HG02870 (cell line): Measurements from ENCODE around the gene CSDE1.

Source experiments
- ATAC-seq: cut with Tn5 transposase; IDR thresholded peaks from one replicate; pipeline ENCODE4 v1.9.1; 2021; ENCODE audit warnings: mild to moderate bottlenecking, moderate library complexity; ENCODE audit not compliant: unreplicated experiment

The CSDE1 gene

GRCh38 chr1:114750780-114751179 is 7.0 kb downstream of the CSDE1 start:
- ATAC-seq: no peak

GRCh38 chr1:114749835-114750234 is 7.9 kb downstream of the CSDE1 start:
- ATAC-seq: no peak

- peak; percentile 57 for ATAC-seq
Measured at GRCh38 chr1:114746450-114747121, 11.2 kb downstream of the CSDE1 start.

GRCh38 chr1:114745291-114745690 is 12.5 kb downstream of the CSDE1 start:
- ATAC-seq: no peak

- ATAC-seq: no peak
Measured at GRCh38 chr1:114741963-114742746, 15.6 kb downstream of the CSDE1 start.

- no peak for ATAC-seq
Measured at GRCh38 chr1:114740331-114740730, 17.5 kb downstream of the CSDE1 start.

GRCh38 chr1:114737314-114737849 is 20.4 kb downstream of the CSDE1 start:
- ATAC-seq: no peak

- no peak for ATAC-seq
Measured at GRCh38 chr1:114735479-114735878, 22.3 kb downstream of the CSDE1 start.

- no peak for ATAC-seq
Measured at GRCh38 chr1:114729782-114730181, 28.0 kb downstream of the CSDE1 start.

GRCh38 chr1:114728553-114728952 is 29.2 kb downstream of the CSDE1 start:
- no peak for ATAC-seq

GRCh38 chr1:114725230-114725629 is 32.6 kb downstream of the CSDE1 start:
- no peak for ATAC-seq

GRCh38 chr1:114723915-114724314 is 33.9 kb downstream of the CSDE1 start:
- no peak for ATAC-seq

GRCh38 chr1:114723457-114723856 is 34.3 kb downstream of the CSDE1 start:
- ATAC-seq: no peak

- ATAC-seq: no peak
Measured at GRCh38 chr1:114720492-114720891, 37.3 kb downstream of the CSDE1 start.

- no peak for ATAC-seq
Measured at GRCh38 chr1:114719424-114719787, 38.4 kb downstream of the CSDE1 start.

- no peak for ATAC-seq
Measured at GRCh38 chr1:114718661-114719423, 38.9 kb downstream of the CSDE1 start.

- peak; percentile 88 for ATAC-seq
Measured at GRCh38 chr1:114716304-114717170, 41.2 kb downstream of the CSDE1 start, which contains the start of gene NRAS. Gene NRAS (minus strand): TSS chr1:114716771. CDS start chr1:114716160, 611 bp downstream.

- ATAC-seq: no peak
Measured at GRCh38 chr1:114715952-114716303, 41.9 kb downstream of the CSDE1 start.

GRCh38 chr1:114712977-114713376 is 44.8 kb downstream of the CSDE1 start:
- no peak for ATAC-seq

GRCh38 chr1:114710360-114710759 is 47.4 kb downstream of the CSDE1 start:
- no peak for ATAC-seq
